Urinary bladder (tissue), 4 donors: Measurements from ENCODE around the gene ANKRD60. TPM values are rescaled to one million over a fixed set of nuclear protein-coding genes. Genes with fewer than 3 reads are reported as not detected.

Experiments
- DNase-seq: peaks from one replicate; pipeline ENCODE4 v3.0.0-alpha.2; 2015; ENCODE audit errors: extremely low spot score
- H3K27ac ChIP-seq: one replicate; pipeline ENCODE4 v1.5.1; 2013; ENCODE audit warnings: low read depth, mild to moderate bottlenecking, moderate library complexity
- H3K36me3 ChIP-seq: one replicate; pipeline ENCODE4 v1.6.1; 2013; ENCODE audit warnings: mild to moderate bottlenecking, moderate library complexity; ENCODE audit not compliant: insufficient read depth
- H3K4me1 ChIP-seq: one replicate; pipeline ENCODE4 v1.6.1; 2013; ENCODE audit warnings: mild to moderate bottlenecking, moderate library complexity; ENCODE audit not compliant: insufficient read depth
- H3K4me3 ChIP-seq: one replicate; pipeline ENCODE4 v1.5.1; 2013; ENCODE audit warnings: low read depth, low read length
- WGBS: extraction: QIAGEN DNeasy Blood & Tissue Kit; methylation state at CpG from one replicate; pipeline ENCODE4 v1.1.7; 2013; 5-methylcytosine and 5-hydroxymethylcytosine counted together
- polyA plus RNA-seq: library from polyadenylated mRNA; stranded (reverse); fragments of 200-250 nt; gene quantifications from one replicate; pipeline ENCODE4 v1.2.3, GENCODE V29; 2013
- total RNA-seq: library from RNA; depleted of rRNA; stranded (reverse); fragments of >200 nt; gene quantifications from one replicate; pipeline ENCODE4 v1.2.3, GENCODE V29; 2014
- donor health status: healthy with polysubstance abuse.
- donor health status: healthy.

ANKRD60 gene
- total and polyA plus RNA-seq, 2 donors, result not detected

- H3K27ac ChIP-seq, result no peak overlapping the region
- no peak for DNase-seq
- no peaks in the 10 kb centered on the region for H3K36me3 ChIP-seq
- no peak overlapping the region for H3K4me3 ChIP-seq
- WGBS, result 89% methylated on average over 31 of the region's 31 CpGs
- H3K4me1 ChIP-seq, result no peaks in the 10 kb centered on the region
Observed at GRCh38 chr20:58205850-58206249, 22.6 kb downstream of the ANKRD60 start.

- no peaks in the 10 kb centered on the region for H3K36me3 ChIP-seq
- no peak overlapping the region for H3K4me3 ChIP-seq
- DNase-seq, result no peak
- H3K4me1 ChIP-seq, result no peaks in the 10 kb centered on the region
- H3K27ac ChIP-seq, result no peak overlapping the region
Observed at GRCh38 chr20:58202044-58202443, 26.4 kb downstream of the ANKRD60 start.

- WGBS, result 83% methylated on average over 9 of the region's 9 CpGs
- no peak overlapping the region for H3K27ac ChIP-seq
- no peak overlapping the region for H3K4me3 ChIP-seq
- no peaks in the 10 kb centered on the region for H3K36me3 ChIP-seq
- DNase-seq, result no peak
- no peaks in the 10 kb centered on the region for H3K4me1 ChIP-seq
Observed at GRCh38 chr20:58201616-58202015, 26.8 kb downstream of the ANKRD60 start.

GRCh38 chr20:58199469-58199868 is 29.0 kb downstream of the ANKRD60 start:
- Histone ChIP-seq H3K4me3 (no peak overlapping the region), H3K27ac (no peak overlapping the region), H3K36me3 (no peaks in the 10 kb centered on the region), H3K4me1 (no peaks in the 10 kb centered on the region)
- WGBS, result 70% methylated on average over 4 of the region's 4 CpGs
- DNase-seq, result no peak

GRCh38 chr20:58198901-58199355 is 29.5 kb downstream of the ANKRD60 start:
- 66% methylated on average over 9 of the region's 9 CpGs for WGBS
- no peak for DNase-seq
- Histone ChIP-seq H3K4me1 (no peaks in the 10 kb centered on the region), H3K4me3 (no peak overlapping the region), H3K36me3 (no peaks in the 10 kb centered on the region), H3K27ac (no peak overlapping the region)

- H3K4me3 ChIP-seq, result no peak overlapping the region
- no peak for DNase-seq
- no peak overlapping the region for H3K27ac ChIP-seq
- 82% methylated on average over 4 of the region's 4 CpGs for WGBS
- H3K36me3 ChIP-seq, result no peaks in the 10 kb centered on the region
- no peaks in the 10 kb centered on the region for H3K4me1 ChIP-seq
Observed at GRCh38 chr20:58198384-58198783, 30.1 kb downstream of the ANKRD60 start.

- Histone ChIP-seq H3K4me1 (no peaks in the 10 kb centered on the region), H3K4me3 (no peak overlapping the region), H3K27ac (no peak overlapping the region), H3K36me3 (no peaks in the 10 kb centered on the region)
- DNase-seq, result no peak
- WGBS, result 84% methylated on average over 8 of the region's 8 CpGs
Observed at GRCh38 chr20:58197185-58197469, 31.3 kb downstream of the ANKRD60 start.

GRCh38 chr20:58196402-58197184 is 31.9 kb downstream of the ANKRD60 start:
- 82% methylated on average over 24 of the region's 24 CpGs for whole genome bisulfite sequencing
- no peak for DNase-seq
- no peaks in the 10 kb centered on the region for H3K4me1 ChIP-seq
- H3K36me3 ChIP-seq, result no peaks in the 10 kb centered on the region
- H3K4me3 ChIP-seq, result no peak overlapping the region
- H3K27ac ChIP-seq, result no peak overlapping the region

- H3K36me3 ChIP-seq, result no peaks in the 10 kb centered on the region
- no peak for DNase-seq
- H3K4me1 ChIP-seq, result no peaks in the 10 kb centered on the region
- WGBS, result 92% methylated on average over 6 of the region's 6 CpGs
- no peak overlapping the region for H3K4me3 ChIP-seq
- no peak overlapping the region for H3K27ac ChIP-seq
Observed at GRCh38 chr20:58195047-58195446, 33.4 kb downstream of the ANKRD60 start.

GRCh38 chr20:58194175-58194791 is 34.2 kb downstream of the ANKRD60 start:
- no peaks in the 10 kb centered on the region for H3K36me3 ChIP-seq
- no peak for DNase-seq
- WGBS, result 69% methylated on average over 7 of the region's 7 CpGs

GRCh38 chr20:58192567-58192966 is 35.9 kb downstream of the ANKRD60 start:
- H3K4me1 ChIP-seq, result no peaks in the 10 kb centered on the region
- 61% methylated on average over 5 of the region's 5 CpGs for WGBS
- H3K4me3 ChIP-seq, result no peak overlapping the region
- H3K36me3 ChIP-seq, result no peaks in the 10 kb centered on the region
- no peak overlapping the region for H3K27ac ChIP-seq
- DNase-seq, result no peak

More at GRCh38 chr20:58194175-58194791, 34.2 kb downstream of the ANKRD60 start:
- no peak overlapping the region for H3K27ac ChIP-seq
- H3K4me1 ChIP-seq, result no peaks in the 10 kb centered on the region
- no peak overlapping the region for H3K4me3 ChIP-seq

- no peak overlapping the region for H3K4me3 ChIP-seq
- H3K4me1 ChIP-seq, result no peaks in the 10 kb centered on the region
- H3K36me3 ChIP-seq, result no peaks in the 10 kb centered on the region
- DNase-seq, result no peak
- no peak overlapping the region for H3K27ac ChIP-seq
- WGBS, result 75% methylated on average over 10 of the region's 10 CpGs
Observed at GRCh38 chr20:58192065-58192464, 36.4 kb downstream of the ANKRD60 start.

- 41% methylated on average over 2 of the region's 2 CpGs for WGBS
Observed at GRCh38 chr20:58188527-58188926, 39.9 kb downstream of the ANKRD60 start.

GRCh38 chr20:58184984-58185383 is 43.5 kb downstream of the ANKRD60 start:
- H3K27ac ChIP-seq, result no peak overlapping the region
- H3K36me3 ChIP-seq, result no peaks in the 10 kb centered on the region
- H3K4me1 ChIP-seq, result no peaks in the 10 kb centered on the region
- no peak overlapping the region for H3K4me3 ChIP-seq
- WGBS, result 89% methylated on average over 4 of the region's 4 CpGs
- DNase-seq, result no peak

More at GRCh38 chr20:58188527-58188926, 39.9 kb downstream of the ANKRD60 start:
- H3K4me3 ChIP-seq, result no peak overlapping the region
- no peaks in the 10 kb centered on the region for H3K4me1 ChIP-seq
- no peak overlapping the region for H3K27ac ChIP-seq
- no peaks in the 10 kb centered on the region for H3K36me3 ChIP-seq
- no peak for DNase-seq
